ENCODE measurements around the gene PSME2.

PSME2 gene

GRCh38 chr14:24132976-24133375, 13.4 kb downstream of the PSME2 start:
- H3K4me3 ChIP-seq (ENCODE audit: low read depth, low read length), result no peak overlapping the region
- no peak for TF ChIP-seq CTCF (IDR thresholded peaks at IDR 0.05; ENCODE audit: low read depth, low read length)
- peaks cover 6% of the 10 kb centered on the region for H3K36me3 ChIP-seq
- no peak overlapping the region for H3K27ac ChIP-seq
- H3K9me3 ChIP-seq (ENCODE audit: severe bottlenecking), result no peaks in the 10 kb centered on the region
- H3K27me3 ChIP-seq (ENCODE audit: insufficient read depth, low read depth, severe bottlenecking), result no peaks in the 10 kb centered on the region
- no peak for DNase-seq

GRCh38 chr14:24132061-24132685, 14.2 kb downstream of the PSME2 start:
- no peaks in the 10 kb centered on the region for H3K27me3 ChIP-seq (ENCODE audit: insufficient read depth, low read depth, severe bottlenecking)
- H3K4me3 ChIP-seq (ENCODE audit: low read depth, low read length), result no peak overlapping the region
- DNase-seq, result no peak
- H3K27ac ChIP-seq, result no peak overlapping the region
- H3K36me3 ChIP-seq, result no peaks in the 10 kb centered on the region
- no peaks in the 10 kb centered on the region for H3K9me3 ChIP-seq (ENCODE audit: severe bottlenecking)
- TF ChIP-seq CTCF (IDR thresholded peaks at IDR 0.05; ENCODE audit: low read depth, low read length), result no peak

- no peak overlapping the region for H3K27ac ChIP-seq
- no peak overlapping the region for H3K4me3 ChIP-seq (ENCODE audit: low read depth, low read length)
- no peaks in the 10 kb centered on the region for H3K36me3 ChIP-seq
- DNase-seq, result no peak
- no peak for TF ChIP-seq CTCF (IDR thresholded peaks at IDR 0.05; ENCODE audit: low read depth, low read length)
- no peaks in the 10 kb centered on the region for H3K27me3 ChIP-seq (ENCODE audit: insufficient read depth, low read depth, severe bottlenecking)
- H3K9me3 ChIP-seq (ENCODE audit: severe bottlenecking), result no peaks in the 10 kb centered on the region
These were observed 14.9 kb downstream of the PSME2 start for GRCh38 chr14:24131549-24131966.

- Histone ChIP-seq H3K4me3 (ENCODE audit: low read depth, low read length) (no peak overlapping the region), H3K9me3 (ENCODE audit: severe bottlenecking) (no peaks in the 10 kb centered on the region), H3K27ac (no peak overlapping the region), H3K27me3 (ENCODE audit: insufficient read depth, low read depth, severe bottlenecking) (no peaks in the 10 kb centered on the region), H3K36me3 (no peaks in the 10 kb centered on the region)
- DNase-seq, result no peak
- TF ChIP-seq CTCF (IDR thresholded peaks at IDR 0.05; ENCODE audit: low read depth, low read length), result no peak
These were observed 15.5 kb downstream of the PSME2 start for GRCh38 chr14:24130717-24131548.

GRCh38 chr14:24130380-24130716, 16.1 kb downstream of the PSME2 start, which contains the start of gene FITM1:
Gene FITM1 (plus strand): TSS chr14:24130659. CDS start chr14:24131564, 905 bp downstream.
- H3K27ac ChIP-seq, result no peak within 1 kb of the TSS
- no peaks in the 10 kb centered on the region for H3K27me3 ChIP-seq (ENCODE audit: insufficient read depth, low read depth, severe bottlenecking)
- H3K9me3 ChIP-seq (ENCODE audit: severe bottlenecking), result no peaks in the 10 kb centered on the region
- TF ChIP-seq CTCF (IDR thresholded peaks at IDR 0.05; ENCODE audit: low read depth, low read length), result no peak
- DNase-seq, result no peak
- no peak within 1 kb of the TSS for H3K4me3 ChIP-seq (ENCODE audit: low read depth, low read length)
- H3K36me3 ChIP-seq, result no peaks in the 10 kb centered on the region

All from WERI-Rb-1 (cell line).